Measurements from ENCODE around the gene IQGAP1.

DNA sequence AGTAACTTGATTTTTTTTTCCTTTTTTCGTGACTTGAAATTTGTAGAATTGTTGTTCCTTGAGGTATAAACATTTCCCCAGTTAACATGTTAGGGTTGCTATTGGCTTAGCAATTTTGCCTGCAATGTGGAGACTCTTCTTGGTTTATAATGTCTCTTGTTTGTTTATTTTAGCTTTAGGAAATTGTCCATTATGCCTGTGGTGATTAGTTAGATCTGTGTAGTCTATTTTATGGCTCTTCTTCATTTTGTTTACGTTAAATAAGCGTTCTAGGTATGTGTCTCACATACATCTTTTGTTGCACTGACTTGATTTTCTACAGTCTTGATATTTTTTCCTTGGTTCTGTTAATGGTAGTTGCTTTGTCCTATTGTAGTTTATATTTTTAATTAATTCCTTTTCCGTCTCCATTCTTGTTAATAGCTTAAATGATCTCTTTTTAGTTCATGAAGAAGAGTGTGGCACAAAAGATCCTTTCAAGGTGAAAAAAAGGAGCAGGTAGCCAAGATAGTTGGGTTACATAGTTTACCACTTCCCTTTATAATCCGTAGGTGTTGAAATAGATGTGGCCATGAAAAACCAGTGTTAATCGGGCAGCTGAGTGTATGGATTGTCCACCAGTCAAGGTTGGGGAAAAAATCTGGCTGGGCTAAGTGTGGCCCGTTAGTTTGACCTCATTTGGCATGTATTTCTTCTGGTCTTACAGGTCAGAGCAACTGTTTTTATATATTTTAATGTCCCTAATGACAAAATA is 12.1 kb downstream of the IQGAP1 start:
- TF ChIP-seq ZFP3 (CRISPR knock-in tag; IDR thresholded peaks at IDR 0.05) (no peak), ARNTL (CRISPR knock-in tag; IDR thresholded peaks at IDR 0.05; ENCODE audit: borderline replicate concordance, low read depth) (no peak), SNAI2 (CRISPR knock-in tag; IDR thresholded peaks at IDR 0.05) (no peak), ZNF70 (CRISPR knock-in tag; IDR thresholded peaks at IDR 0.05) (no peak), OSR1 (CRISPR knock-in tag; IDR thresholded peaks at IDR 0.05) (no peak)
